ENCODE data around the gene MX1.

The MX1 gene

DNA sequence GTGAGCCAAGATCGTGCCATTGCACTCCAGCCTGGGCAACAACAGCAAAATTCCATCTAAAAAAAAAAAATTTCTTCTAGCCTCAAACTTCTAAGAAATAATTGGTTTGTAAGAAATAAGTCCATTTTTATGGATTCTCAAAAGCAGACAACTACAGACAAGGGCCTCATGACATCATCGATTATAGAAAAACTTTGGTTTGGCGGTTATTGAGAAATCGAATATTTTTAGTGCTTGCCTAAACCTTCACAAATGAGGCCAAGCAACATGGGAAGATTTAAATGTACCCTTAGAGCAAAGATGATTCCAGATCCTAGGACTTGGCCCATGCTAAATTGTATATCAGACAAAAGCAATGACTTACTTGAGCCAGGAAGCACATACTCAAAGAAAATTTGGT, 27.8 kb upstream of the MX1 start:
- Histone ChIP-seq H2AFZ (ENCODE audit: low read length) (no peak overlapping the region), H3K9me3 (ENCODE audit: insufficient read depth, low read depth, low read length) (no peaks in the 10 kb centered on the region), H3K9ac (ENCODE audit: low read depth, low read length, poor library complexity, severe bottlenecking) (no peak overlapping the region), H3K9me2 (replicated peaks; ENCODE audit: low read depth, low read length) (no peaks in the 10 kb centered on the region), H3K79me2 (ENCODE audit: insufficient read depth, low read length) (no peaks in the 10 kb centered on the region), H3K4me2 (ENCODE audit: low read depth, low read length, poor library complexity, severe bottlenecking) (no peak overlapping the region), H3K27me3 (ENCODE audit: insufficient read depth, low read length, poor library complexity, severe bottlenecking) (no peaks in the 10 kb centered on the region), H4K20me1 (ENCODE audit: insufficient read depth, low read length, poor library complexity, severe bottlenecking) (no peaks in the 10 kb centered on the region), H3F3A (ENCODE audit: low read depth) (no peaks in the 10 kb centered on the region), H3K36me3 (ENCODE audit: insufficient read depth, low read length) (peaks cover 74% of the 10 kb centered on the region; the same call in 1 of the 2 replicates), H3K4me3 (ENCODE audit: low read length, poor library complexity, severe bottlenecking) (no peak overlapping the region), H3K4me1 (ENCODE audit: insufficient read depth, low read length, poor library complexity, severe bottlenecking) (no peaks in the 10 kb centered on the region)
- no peak for TF ChIP-seq CTCF (conservative IDR thresholded peaks at IDR 0.05; ENCODE audit: low read length)
- TF ChIP-seq EZH2phosphoT487 (IDR thresholded peaks at IDR 0.05; ENCODE audit: borderline replicate concordance): no peak

DNA sequence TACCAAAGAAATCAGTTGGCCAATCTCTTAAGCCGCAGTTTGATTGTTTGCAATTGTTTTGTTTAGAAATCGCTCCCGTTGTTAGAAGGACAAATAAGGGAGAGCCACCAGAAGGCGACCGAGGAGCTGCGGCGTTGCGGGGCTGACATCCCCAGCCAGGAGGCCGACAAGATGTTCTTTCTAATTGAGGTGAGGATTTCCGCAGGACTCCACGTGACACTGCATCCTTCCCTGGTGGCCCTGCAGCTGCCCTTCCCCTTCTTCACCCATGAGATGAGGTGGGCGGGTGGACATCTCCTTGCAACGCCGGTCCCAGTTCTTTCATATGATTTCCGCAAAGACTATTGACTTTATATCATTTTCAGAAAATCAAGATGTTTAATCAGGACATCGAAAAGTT, 27.2 kb upstream of the MX1 start:
- no peak overlapping the region for H3K4me2 ChIP-seq (ENCODE audit: low read depth, low read length, poor library complexity, severe bottlenecking)
- no peaks in the 10 kb centered on the region for H3K9me3 ChIP-seq (ENCODE audit: insufficient read depth, low read depth, low read length)
- H3K4me1 ChIP-seq (ENCODE audit: insufficient read depth, low read length, poor library complexity, severe bottlenecking): no peaks in the 10 kb centered on the region
- no peak overlapping the region for H3K4me3 ChIP-seq (ENCODE audit: low read length, poor library complexity, severe bottlenecking)
- TF ChIP-seq CTCF (conservative IDR thresholded peaks at IDR 0.05; ENCODE audit: low read length) (no peak), EZH2phosphoT487 (IDR thresholded peaks at IDR 0.05; ENCODE audit: borderline replicate concordance) (no peak)
- H3K79me2 ChIP-seq (ENCODE audit: insufficient read depth, low read length): no peaks in the 10 kb centered on the region
- H3F3A ChIP-seq (ENCODE audit: low read depth): no peaks in the 10 kb centered on the region
- no peak overlapping the region for H2AFZ ChIP-seq (ENCODE audit: low read length)
- H3K27me3 ChIP-seq (ENCODE audit: insufficient read depth, low read length, poor library complexity, severe bottlenecking): no peaks in the 10 kb centered on the region
- no peak overlapping the region for H3K9ac ChIP-seq (ENCODE audit: low read depth, low read length, poor library complexity, severe bottlenecking)
- no peaks in the 10 kb centered on the region for H3K9me2 ChIP-seq (replicated peaks; ENCODE audit: low read depth, low read length)
- peaks cover 80% of the 10 kb centered on the region; the same call in 1 of the 2 replicates for H3K36me3 ChIP-seq (ENCODE audit: insufficient read depth, low read length)
- no peaks in the 10 kb centered on the region for H4K20me1 ChIP-seq (ENCODE audit: insufficient read depth, low read length, poor library complexity, severe bottlenecking)

GRCh38 chr21:41399246-41399800, 26.7 kb upstream of the MX1 start:
- Histone ChIP-seq H3F3A (ENCODE audit: low read depth) (no peaks in the 10 kb centered on the region), H3K9ac (ENCODE audit: low read depth, low read length, poor library complexity, severe bottlenecking) (no peak overlapping the region), H3K4me2 (ENCODE audit: low read depth, low read length, poor library complexity, severe bottlenecking) (no peak overlapping the region), H3K4me3 (ENCODE audit: low read length, poor library complexity, severe bottlenecking) (no peak overlapping the region), H4K20me1 (ENCODE audit: insufficient read depth, low read length, poor library complexity, severe bottlenecking) (no peaks in the 10 kb centered on the region), H2AFZ (ENCODE audit: low read length) (no peak overlapping the region), H3K9me3 (ENCODE audit: insufficient read depth, low read depth, low read length) (no peaks in the 10 kb centered on the region), H3K36me3 (ENCODE audit: insufficient read depth, low read length) (peaks cover 85% of the 10 kb centered on the region; the same call in 1 of the 2 replicates), H3K27me3 (ENCODE audit: insufficient read depth, low read length, poor library complexity, severe bottlenecking) (no peaks in the 10 kb centered on the region), H3K9me2 (replicated peaks; ENCODE audit: low read depth, low read length) (no peaks in the 10 kb centered on the region), H3K79me2 (ENCODE audit: insufficient read depth, low read length) (no peaks in the 10 kb centered on the region), H3K4me1 (ENCODE audit: insufficient read depth, low read length, poor library complexity, severe bottlenecking) (no peaks in the 10 kb centered on the region)
- TF ChIP-seq CTCF (conservative IDR thresholded peaks at IDR 0.05; ENCODE audit: low read length): no peak
- TF ChIP-seq EZH2phosphoT487 (IDR thresholded peaks at IDR 0.05; ENCODE audit: borderline replicate concordance): no peak

Measured in Loucy (cell line).